Ishikawa (cell line): ENCODE measurements around the gene AGAP1.

Experiments used
- CEBPB ChIP-seq: IDR thresholded peaks from 2 replicates; pipeline ENCODE4 v1.6.1; 2012
- EGR1 ChIP-seq: IDR thresholded peaks from 2 replicates; pipeline ENCODE4 v1.6.1; 2012
- EP300 ChIP-seq: IDR thresholded peaks from 2 replicates; pipeline ENCODE4 v1.6.1; 2012; ENCODE audit warnings: borderline replicate concordance
- MAX ChIP-seq: IDR thresholded peaks from 2 replicates; pipeline ENCODE4 v1.6.1; 2012
- NFIC ChIP-seq: IDR thresholded peaks from 2 replicates; pipeline ENCODE4 v1.6.1; 2012
- RAD21 ChIP-seq: IDR thresholded peaks from 2 replicates; pipeline ENCODE4 v1.6.1; 2012; ENCODE audit warnings: low read depth
- TCF12 ChIP-seq: IDR thresholded peaks from 2 replicates; pipeline ENCODE4 v1.6.1; 2012; ENCODE audit warnings: low read depth
- USF1 ChIP-seq: IDR thresholded peaks from 2 replicates; pipeline ENCODE4 v1.6.1; 2012
- YY1 ChIP-seq: IDR thresholded peaks from 2 replicates; pipeline ENCODE4 v1.6.1; 2012; ENCODE audit warnings: low read depth
- TF ChIP-seq, protein P1 (sequence below): IDR thresholded peaks from 2 replicates; pipeline ENCODE4 v1.6.1; 2012; ENCODE audit warnings: low read depth, mild to moderate bottlenecking

DNA sequence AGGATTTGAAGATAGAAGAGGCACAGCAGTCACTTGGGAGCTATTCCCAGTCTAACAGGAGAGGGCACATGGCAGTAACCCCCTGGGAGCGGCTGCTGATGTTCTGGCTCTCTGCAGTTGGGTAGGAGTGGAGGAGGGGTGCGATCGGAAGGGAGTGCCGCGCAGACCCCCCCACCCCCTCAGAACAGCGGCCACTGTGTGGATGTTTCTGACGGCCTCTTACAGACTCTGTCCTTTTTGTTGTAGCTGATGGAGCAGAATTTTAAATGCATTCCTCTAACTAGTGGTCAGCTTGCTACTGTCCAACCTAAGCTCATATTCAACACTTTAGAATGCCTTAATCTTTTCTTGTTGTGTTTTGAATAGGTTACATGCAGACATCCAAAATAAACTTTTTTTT is 127.9 kb downstream of the AGAP1 start:
- no peak for TF ChIP-seq TCF12
- TF ChIP-seq CEBPB = no peak
- no peak for TF ChIP-seq MAX
- no peak for TF ChIP-seq RAD21
- TF ChIP-seq NFIC = no peak
- TF ChIP-seq, protein P1, sequence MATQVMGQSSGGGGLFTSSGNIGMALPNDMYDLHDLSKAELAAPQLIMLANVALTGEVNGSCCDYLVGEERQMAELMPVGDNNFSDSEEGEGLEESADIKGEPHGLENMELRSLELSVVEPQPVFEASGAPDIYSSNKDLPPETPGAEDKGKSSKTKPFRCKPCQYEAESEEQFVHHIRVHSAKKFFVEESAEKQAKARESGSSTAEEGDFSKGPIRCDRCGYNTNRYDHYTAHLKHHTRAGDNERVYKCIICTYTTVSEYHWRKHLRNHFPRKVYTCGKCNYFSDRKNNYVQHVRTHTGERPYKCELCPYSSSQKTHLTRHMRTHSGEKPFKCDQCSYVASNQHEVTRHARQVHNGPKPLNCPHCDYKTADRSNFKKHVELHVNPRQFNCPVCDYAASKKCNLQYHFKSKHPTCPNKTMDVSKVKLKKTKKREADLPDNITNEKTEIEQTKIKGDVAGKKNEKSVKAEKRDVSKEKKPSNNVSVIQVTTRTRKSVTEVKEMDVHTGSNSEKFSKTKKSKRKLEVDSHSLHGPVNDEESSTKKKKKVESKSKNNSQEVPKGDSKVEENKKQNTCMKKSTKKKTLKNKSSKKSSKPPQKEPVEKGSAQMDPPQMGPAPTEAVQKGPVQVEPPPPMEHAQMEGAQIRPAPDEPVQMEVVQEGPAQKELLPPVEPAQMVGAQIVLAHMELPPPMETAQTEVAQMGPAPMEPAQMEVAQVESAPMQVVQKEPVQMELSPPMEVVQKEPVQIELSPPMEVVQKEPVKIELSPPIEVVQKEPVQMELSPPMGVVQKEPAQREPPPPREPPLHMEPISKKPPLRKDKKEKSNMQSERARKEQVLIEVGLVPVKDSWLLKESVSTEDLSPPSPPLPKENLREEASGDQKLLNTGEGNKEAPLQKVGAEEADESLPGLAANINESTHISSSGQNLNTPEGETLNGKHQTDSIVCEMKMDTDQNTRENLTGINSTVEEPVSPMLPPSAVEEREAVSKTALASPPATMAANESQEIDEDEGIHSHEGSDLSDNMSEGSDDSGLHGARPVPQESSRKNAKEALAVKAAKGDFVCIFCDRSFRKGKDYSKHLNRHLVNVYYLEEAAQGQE = no peak
- no peak for TF ChIP-seq EP300
- TF ChIP-seq USF1 = no peak
- TF ChIP-seq YY1 = no peak
- no peak for TF ChIP-seq EGR1
